Measurements from ENCODE around the gene SIGLEC7.

GRCh38 chr19:51179256-51179655 is 37.2 kb downstream of the SIGLEC7 start:
- TF ChIP-seq YY1 (IDR thresholded peaks at IDR 0.05; ENCODE audit: insufficient read depth, insufficient read length) (no peak), ZNF274 (IDR thresholded peaks at IDR 0.05; ENCODE audit: low read depth, low read length) (no peak)
